ENCODE data around the gene PDE9A.

DNA sequence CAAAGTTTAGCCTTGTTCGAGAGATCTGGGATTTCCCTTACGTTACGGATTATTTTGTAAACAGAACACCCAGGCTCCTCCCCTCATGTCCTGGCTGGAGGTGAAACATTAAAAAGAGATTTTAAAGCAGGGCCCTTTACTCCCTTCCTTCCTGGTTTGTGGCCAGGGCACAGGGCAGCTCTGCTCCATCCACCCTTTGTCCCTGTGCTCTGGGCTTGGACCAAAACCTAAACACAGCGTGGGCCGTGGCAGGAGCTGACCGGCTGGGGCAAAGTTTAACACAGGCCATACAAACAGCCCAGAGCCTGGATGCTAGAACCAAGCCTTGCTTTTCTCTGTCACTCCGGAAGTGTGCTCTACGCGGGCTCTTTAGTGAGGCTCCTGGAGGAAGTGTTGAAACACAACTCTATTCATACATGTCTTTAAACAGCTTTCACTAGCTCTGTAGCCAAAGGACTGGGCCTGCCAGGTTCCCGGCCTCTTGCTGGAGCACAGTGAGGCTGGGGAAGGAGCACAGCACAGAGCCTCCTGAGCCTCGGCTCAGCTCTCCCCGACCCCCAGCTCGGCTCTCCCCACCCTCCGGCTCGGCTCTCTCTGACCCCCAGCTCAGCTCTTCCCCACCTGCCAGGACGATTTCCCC lies 84.7 kb downstream of the PDE9A start:
- TF ChIP-seq SREBF2 (IDR thresholded peaks at IDR 0.05) (no peak), HOXA7 (CRISPR knock-in tag; IDR thresholded peaks at IDR 0.05) (no peak), JUN (IDR thresholded peaks at IDR 0.05) (no peak), MYC (IDR thresholded peaks at IDR 0.05; ENCODE audit: borderline replicate concordance, low read length) (no peak), SMC3 (IDR thresholded peaks at IDR 0.05) (no peak), ESRRA (IDR thresholded peaks at IDR 0.05; ENCODE audit: borderline replicate concordance, low read length) (no peak), EP300 (IDR thresholded peaks at IDR 0.05) (no peak)
- TF ChIP-seq, protein P1, sequence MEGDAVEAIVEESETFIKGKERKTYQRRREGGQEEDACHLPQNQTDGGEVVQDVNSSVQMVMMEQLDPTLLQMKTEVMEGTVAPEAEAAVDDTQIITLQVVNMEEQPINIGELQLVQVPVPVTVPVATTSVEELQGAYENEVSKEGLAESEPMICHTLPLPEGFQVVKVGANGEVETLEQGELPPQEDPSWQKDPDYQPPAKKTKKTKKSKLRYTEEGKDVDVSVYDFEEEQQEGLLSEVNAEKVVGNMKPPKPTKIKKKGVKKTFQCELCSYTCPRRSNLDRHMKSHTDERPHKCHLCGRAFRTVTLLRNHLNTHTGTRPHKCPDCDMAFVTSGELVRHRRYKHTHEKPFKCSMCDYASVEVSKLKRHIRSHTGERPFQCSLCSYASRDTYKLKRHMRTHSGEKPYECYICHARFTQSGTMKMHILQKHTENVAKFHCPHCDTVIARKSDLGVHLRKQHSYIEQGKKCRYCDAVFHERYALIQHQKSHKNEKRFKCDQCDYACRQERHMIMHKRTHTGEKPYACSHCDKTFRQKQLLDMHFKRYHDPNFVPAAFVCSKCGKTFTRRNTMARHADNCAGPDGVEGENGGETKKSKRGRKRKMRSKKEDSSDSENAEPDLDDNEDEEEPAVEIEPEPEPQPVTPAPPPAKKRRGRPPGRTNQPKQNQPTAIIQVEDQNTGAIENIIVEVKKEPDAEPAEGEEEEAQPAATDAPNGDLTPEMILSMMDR (IDR thresholded peaks at IDR 0.05) = no peak
- TF ChIP-seq, protein P2, sequence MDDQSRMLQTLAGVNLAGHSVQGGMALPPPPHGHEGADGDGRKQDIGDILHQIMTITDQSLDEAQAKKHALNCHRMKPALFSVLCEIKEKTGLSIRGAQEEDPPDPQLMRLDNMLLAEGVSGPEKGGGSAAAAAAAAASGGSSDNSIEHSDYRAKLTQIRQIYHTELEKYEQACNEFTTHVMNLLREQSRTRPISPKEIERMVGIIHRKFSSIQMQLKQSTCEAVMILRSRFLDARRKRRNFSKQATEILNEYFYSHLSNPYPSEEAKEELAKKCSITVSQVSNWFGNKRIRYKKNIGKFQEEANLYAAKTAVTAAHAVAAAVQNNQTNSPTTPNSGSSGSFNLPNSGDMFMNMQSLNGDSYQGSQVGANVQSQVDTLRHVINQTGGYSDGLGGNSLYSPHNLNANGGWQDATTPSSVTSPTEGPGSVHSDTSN (IDR thresholded peaks at IDR 0.05) = no peak
- TF ChIP-seq, protein P3, sequence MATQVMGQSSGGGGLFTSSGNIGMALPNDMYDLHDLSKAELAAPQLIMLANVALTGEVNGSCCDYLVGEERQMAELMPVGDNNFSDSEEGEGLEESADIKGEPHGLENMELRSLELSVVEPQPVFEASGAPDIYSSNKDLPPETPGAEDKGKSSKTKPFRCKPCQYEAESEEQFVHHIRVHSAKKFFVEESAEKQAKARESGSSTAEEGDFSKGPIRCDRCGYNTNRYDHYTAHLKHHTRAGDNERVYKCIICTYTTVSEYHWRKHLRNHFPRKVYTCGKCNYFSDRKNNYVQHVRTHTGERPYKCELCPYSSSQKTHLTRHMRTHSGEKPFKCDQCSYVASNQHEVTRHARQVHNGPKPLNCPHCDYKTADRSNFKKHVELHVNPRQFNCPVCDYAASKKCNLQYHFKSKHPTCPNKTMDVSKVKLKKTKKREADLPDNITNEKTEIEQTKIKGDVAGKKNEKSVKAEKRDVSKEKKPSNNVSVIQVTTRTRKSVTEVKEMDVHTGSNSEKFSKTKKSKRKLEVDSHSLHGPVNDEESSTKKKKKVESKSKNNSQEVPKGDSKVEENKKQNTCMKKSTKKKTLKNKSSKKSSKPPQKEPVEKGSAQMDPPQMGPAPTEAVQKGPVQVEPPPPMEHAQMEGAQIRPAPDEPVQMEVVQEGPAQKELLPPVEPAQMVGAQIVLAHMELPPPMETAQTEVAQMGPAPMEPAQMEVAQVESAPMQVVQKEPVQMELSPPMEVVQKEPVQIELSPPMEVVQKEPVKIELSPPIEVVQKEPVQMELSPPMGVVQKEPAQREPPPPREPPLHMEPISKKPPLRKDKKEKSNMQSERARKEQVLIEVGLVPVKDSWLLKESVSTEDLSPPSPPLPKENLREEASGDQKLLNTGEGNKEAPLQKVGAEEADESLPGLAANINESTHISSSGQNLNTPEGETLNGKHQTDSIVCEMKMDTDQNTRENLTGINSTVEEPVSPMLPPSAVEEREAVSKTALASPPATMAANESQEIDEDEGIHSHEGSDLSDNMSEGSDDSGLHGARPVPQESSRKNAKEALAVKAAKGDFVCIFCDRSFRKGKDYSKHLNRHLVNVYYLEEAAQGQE (IDR thresholded peaks at IDR 0.05) = no peak
- TF ChIP-seq, protein P4, sequence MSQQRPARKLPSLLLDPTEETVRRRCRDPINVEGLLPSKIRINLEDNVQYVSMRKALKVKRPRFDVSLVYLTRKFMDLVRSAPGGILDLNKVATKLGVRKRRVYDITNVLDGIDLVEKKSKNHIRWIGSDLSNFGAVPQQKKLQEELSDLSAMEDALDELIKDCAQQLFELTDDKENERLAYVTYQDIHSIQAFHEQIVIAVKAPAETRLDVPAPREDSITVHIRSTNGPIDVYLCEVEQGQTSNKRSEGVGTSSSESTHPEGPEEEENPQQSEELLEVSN (IDR thresholded peaks at IDR 0.05; ENCODE audit: borderline replicate concordance, low read depth) = no peak
- TF ChIP-seq, protein P5, sequence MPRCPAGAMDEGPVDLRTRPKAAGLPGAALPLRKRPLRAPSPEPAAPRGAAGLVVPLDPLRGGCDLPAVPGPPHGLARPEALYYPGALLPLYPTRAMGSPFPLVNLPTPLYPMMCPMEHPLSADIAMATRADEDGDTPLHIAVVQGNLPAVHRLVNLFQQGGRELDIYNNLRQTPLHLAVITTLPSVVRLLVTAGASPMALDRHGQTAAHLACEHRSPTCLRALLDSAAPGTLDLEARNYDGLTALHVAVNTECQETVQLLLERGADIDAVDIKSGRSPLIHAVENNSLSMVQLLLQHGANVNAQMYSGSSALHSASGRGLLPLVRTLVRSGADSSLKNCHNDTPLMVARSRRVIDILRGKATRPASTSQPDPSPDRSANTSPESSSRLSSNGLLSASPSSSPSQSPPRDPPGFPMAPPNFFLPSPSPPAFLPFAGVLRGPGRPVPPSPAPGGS (IDR thresholded peaks at IDR 0.05) = no peak

Measured in A549 (cell line).